DOHH2 (cell line): ENCODE data around the gene CCRL2.
"Not testable (repeated sequence)": the region's sequence is repeated elsewhere in the genome, so short reads cannot be mapped to it uniquely, and the experiment has no call there.

Experiments used
- H3F3A ChIP-seq: fragments of 200-600 bp; sonication (generic), shearing (Covaris generic); 2 replicates; pipeline ENCODE4 v1.6.0; 2016; ENCODE audit warnings: antibody characterized with exemption, mild to moderate bottlenecking; ENCODE audit not compliant: control insufficient read depth, insufficient read depth
- H3K27ac ChIP-seq: fragments of 200-600 bp; sonication (generic); 2 replicates; pipeline ENCODE4 v1.5.1; 2014; ENCODE audit warnings: low read depth, mild to moderate bottlenecking, low read length, moderate library complexity
- H3K27me3 ChIP-seq: fragments of 200-600 bp; sonication (generic); 2 replicates; pipeline ENCODE4 v1.6.1; 2014; ENCODE audit warnings: mild to moderate bottlenecking, low read length, mixed read lengths; ENCODE audit not compliant: control insufficient read depth
- H3K36me3 ChIP-seq: fragments of 200-600 bp; sonication (generic); 2 replicates; pipeline ENCODE4 v1.6.1; 2014; ENCODE audit warnings: mild to moderate bottlenecking, low read length, moderate library complexity, mixed read lengths; ENCODE audit not compliant: control insufficient read depth
- H3K4me1 ChIP-seq: fragments of 200-600 bp; sonication (generic); 2 replicates; pipeline ENCODE4 v1.6.1; 2014; ENCODE audit warnings: mild to moderate bottlenecking, low read length, mixed read lengths; ENCODE audit not compliant: control insufficient read depth
- H3K4me2 ChIP-seq: fragments of 200-600 bp; sonication (generic); 2 replicates; pipeline ENCODE4 v1.6.0; 2014; ENCODE audit warnings: mild to moderate bottlenecking, low read length, moderate library complexity
- H3K4me3 ChIP-seq: fragments of 200-600 bp; sonication (generic); 2 replicates; pipeline ENCODE4 v1.5.1; 2014; ENCODE audit warnings: mild to moderate bottlenecking, low read length, mixed read lengths
- H3K79me2 ChIP-seq: fragments of 200-600 bp; sonication (generic); 2 replicates; pipeline ENCODE4 v1.6.1; 2014; ENCODE audit warnings: mild to moderate bottlenecking, low read length, mixed read lengths; ENCODE audit not compliant: control insufficient read depth
- H3K9me2 ChIP-seq: fragments of 200-600 bp; sonication (generic); replicated peaks from 2 replicates; pipeline ENCODE4 v1.6.1; 2014; ENCODE audit warnings: mild to moderate bottlenecking, low read length, mixed read lengths; ENCODE audit not compliant: control insufficient read depth
- H3K9me3 ChIP-seq: fragments of 200-600 bp; sonication (generic); 2 replicates; pipeline ENCODE4 v1.6.1; 2014; ENCODE audit warnings: antibody characterized with exemption, low read length, mixed read lengths; ENCODE audit not compliant: control insufficient read depth, insufficient read depth
- H4K20me1 ChIP-seq: fragments of 200-600 bp; sonication (generic); 2 replicates; pipeline ENCODE4 v1.6.0; 2014; ENCODE audit warnings: low read depth, mild to moderate bottlenecking, antibody characterized with exemption, low read length, moderate library complexity; ENCODE audit not compliant: control insufficient read depth, insufficient read depth
- EZH2phosphoT487 ChIP-seq: fragments of 200-600 bp; sonication (generic); IDR thresholded peaks from 2 replicates; pipeline ENCODE4 v1.6.1; 2017; ENCODE audit warnings: borderline replicate concordance, mild to moderate bottlenecking, antibody characterized with exemption, low read length, moderate library complexity, mixed read lengths
- TF ChIP-seq, protein P1 (sequence below): fragments of 200-600 bp; sonication (generic); IDR thresholded peaks from one replicate; pipeline ENCODE4 v1.5.1; 2014; ENCODE audit warnings: antibody characterized with exemption, mild to moderate bottlenecking, low read depth, low read length; ENCODE audit not compliant: poor library complexity, severe bottlenecking

Gene CCRL2

GRCh38 chr3:46401579-46401978 lies 5.5 kb upstream of the CCRL2 start:
- H3K9me2 ChIP-seq: no peaks in the 10 kb centered on the region
- H3K27ac ChIP-seq: no peak overlapping the region
- no peaks in the 10 kb centered on the region for H3K79me2 ChIP-seq
- no peak overlapping the region for H3K4me3 ChIP-seq
- no peak overlapping the region for H3K4me2 ChIP-seq
- peaks cover 11% of the 10 kb centered on the region for H3K27me3 ChIP-seq
- no peaks in the 10 kb centered on the region for H3K36me3 ChIP-seq
- H3K9me3 ChIP-seq: no peaks in the 10 kb centered on the region
- no peaks in the 10 kb centered on the region for H4K20me1 ChIP-seq
- TF ChIP-seq EZH2phosphoT487: no peak
- TF ChIP-seq, protein P1, sequence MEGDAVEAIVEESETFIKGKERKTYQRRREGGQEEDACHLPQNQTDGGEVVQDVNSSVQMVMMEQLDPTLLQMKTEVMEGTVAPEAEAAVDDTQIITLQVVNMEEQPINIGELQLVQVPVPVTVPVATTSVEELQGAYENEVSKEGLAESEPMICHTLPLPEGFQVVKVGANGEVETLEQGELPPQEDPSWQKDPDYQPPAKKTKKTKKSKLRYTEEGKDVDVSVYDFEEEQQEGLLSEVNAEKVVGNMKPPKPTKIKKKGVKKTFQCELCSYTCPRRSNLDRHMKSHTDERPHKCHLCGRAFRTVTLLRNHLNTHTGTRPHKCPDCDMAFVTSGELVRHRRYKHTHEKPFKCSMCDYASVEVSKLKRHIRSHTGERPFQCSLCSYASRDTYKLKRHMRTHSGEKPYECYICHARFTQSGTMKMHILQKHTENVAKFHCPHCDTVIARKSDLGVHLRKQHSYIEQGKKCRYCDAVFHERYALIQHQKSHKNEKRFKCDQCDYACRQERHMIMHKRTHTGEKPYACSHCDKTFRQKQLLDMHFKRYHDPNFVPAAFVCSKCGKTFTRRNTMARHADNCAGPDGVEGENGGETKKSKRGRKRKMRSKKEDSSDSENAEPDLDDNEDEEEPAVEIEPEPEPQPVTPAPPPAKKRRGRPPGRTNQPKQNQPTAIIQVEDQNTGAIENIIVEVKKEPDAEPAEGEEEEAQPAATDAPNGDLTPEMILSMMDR: no peak
- no peaks in the 10 kb centered on the region for H3F3A ChIP-seq
- no peaks in the 10 kb centered on the region for H3K4me1 ChIP-seq

- not testable (repeated sequence) for H3K36me3 ChIP-seq, H3K79me2 ChIP-seq, H3K4me2 ChIP-seq, H3K9me3 ChIP-seq, H3F3A ChIP-seq, H3K9me2 ChIP-seq, H4K20me1 ChIP-seq, H3K27ac ChIP-seq, H3K4me1 ChIP-seq, H3K4me3 ChIP-seq
- H3K27me3 ChIP-seq: peaks cover 19% of the 10 kb centered on the region
Measured at GRCh38 chr3:46402902-46403301, 4.2 kb upstream of the CCRL2 start.

DNA sequence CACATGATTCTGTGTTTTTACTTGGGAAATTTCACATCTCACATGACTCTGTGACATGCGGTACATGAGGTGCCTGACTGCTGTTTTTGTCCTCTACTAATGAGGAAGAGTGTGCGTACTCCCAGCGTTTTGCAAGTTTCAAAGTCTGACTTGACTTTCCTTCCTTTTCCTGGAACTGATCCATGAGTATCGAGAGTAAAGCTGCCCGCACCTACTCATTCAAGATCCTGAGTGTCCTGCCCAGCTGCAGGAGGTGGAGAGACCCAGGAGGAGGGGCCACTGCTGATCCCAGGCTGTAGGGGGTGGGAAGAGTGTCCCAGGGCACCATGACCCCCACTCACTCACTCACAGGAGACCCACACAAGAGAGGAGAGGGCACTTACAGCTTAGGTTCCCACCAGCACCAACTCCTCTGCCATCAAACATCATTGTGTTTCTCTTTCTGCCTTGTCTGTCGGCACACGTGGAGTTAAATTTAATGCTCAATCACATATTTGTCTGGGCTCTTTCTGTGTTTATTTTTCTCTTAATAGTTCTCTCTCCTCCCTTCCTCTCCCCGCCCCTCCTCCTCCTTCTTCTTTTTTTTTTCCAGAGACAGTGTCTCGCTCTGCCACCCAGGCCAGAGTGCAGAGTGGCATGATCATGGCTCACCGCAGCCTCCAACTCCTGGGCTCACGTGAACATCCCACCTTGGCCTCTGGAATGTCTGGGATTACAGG lies 1.6 kb upstream of the CCRL2 start:
- no peaks in the 10 kb centered on the region for H3F3A ChIP-seq
- H4K20me1 ChIP-seq: no peaks in the 10 kb centered on the region
- H3K27ac ChIP-seq: no peak overlapping the region
- no peak overlapping the region for H3K4me2 ChIP-seq
- no peak overlapping the region for H3K4me3 ChIP-seq
- H3K9me2 ChIP-seq: no peaks in the 10 kb centered on the region
- H3K36me3 ChIP-seq: no peaks in the 10 kb centered on the region
- no peaks in the 10 kb centered on the region for H3K4me1 ChIP-seq
- TF ChIP-seq, protein P1: no peak
- no peak for TF ChIP-seq EZH2phosphoT487
- peaks cover 27% of the 10 kb centered on the region for H3K27me3 ChIP-seq
- no peaks in the 10 kb centered on the region for H3K79me2 ChIP-seq
- no peaks in the 10 kb centered on the region for H3K9me3 ChIP-seq

- Histone ChIP-seq H3K36me3 (no peaks in the 10 kb centered on the region), H3K4me2 (no peak overlapping the region), H3K27ac (no peak overlapping the region), H3K79me2 (no peaks in the 10 kb centered on the region), H3K9me2 (no peaks in the 10 kb centered on the region), H3K9me3 (no peaks in the 10 kb centered on the region), H3K27me3 (peaks cover 28% of the 10 kb centered on the region), H3F3A (no peaks in the 10 kb centered on the region), H4K20me1 (no peaks in the 10 kb centered on the region), H3K4me1 (no peaks in the 10 kb centered on the region), H3K4me3 (no peak overlapping the region)
- TF ChIP-seq EZH2phosphoT487: no peak
- TF ChIP-seq, protein P1: no peak
Measured at GRCh38 chr3:46406443-46406787, 644 bp upstream of the CCRL2 start.
